Fibroblast of lung (primary cell): ENCODE data around the gene TCHP. TPM values are rescaled to one million over a fixed set of nuclear protein-coding genes. Genes with fewer than 3 reads are reported as not detected.

Experiments
- DNase-seq, 2 donors: peaks; one replicate each; pipeline versions ENCODE4 v3.0.0 to v3.0.0-alpha.2; 2010; ENCODE audit warnings: low read depth in 2 of 2
- H2AFZ ChIP-seq: 2 replicates; pipeline ENCODE4 v1.5.1; 2012; ENCODE audit warnings: low read length, control low read depth, inconsistent platforms
- H3K27ac ChIP-seq: 2 replicates; pipeline ENCODE4 v1.5.1; 2011; ENCODE audit warnings: low read length, control low read depth; ENCODE audit not compliant: insufficient read depth
- H3K27me3 ChIP-seq: 2 replicates; pipeline ENCODE4 v1.5.1; 2011; ENCODE audit warnings: mild to moderate bottlenecking, low read length; ENCODE audit not compliant: control insufficient read depth, insufficient read depth
- H3K36me3 ChIP-seq: 2 replicates; pipeline ENCODE4 v1.5.1; 2011; ENCODE audit warnings: low read length; ENCODE audit not compliant: control insufficient read depth, insufficient read depth
- H3K4me1 ChIP-seq: 2 replicates; pipeline ENCODE4 v1.5.1; 2011; ENCODE audit warnings: low read length; ENCODE audit not compliant: control insufficient read depth, insufficient read depth; ENCODE audit errors: extremely low read depth
- H3K4me2 ChIP-seq: 2 replicates; pipeline ENCODE4 v1.5.1; 2011; ENCODE audit warnings: low read length, control low read depth; ENCODE audit not compliant: insufficient read depth; ENCODE audit errors: extremely low read depth
- H3K4me3 ChIP-seq, 4 experiments: fragments of 200-600 bp in 1 of 4; sonication (generic) in 1 of 4; replicated peaks in 1 of 4; 2 replicates each; pipeline ENCODE4 v1.5.1; 2011 to 2016; ENCODE audit warnings: low read length in 4 of 4, low read depth in 3 of 4, mild to moderate bottlenecking in 3 of 4, control low read depth in 2 of 4, inconsistent platforms in 1 of 4, mixed read lengths in 1 of 4; ENCODE audit not compliant: insufficient read depth in 1 of 4; ENCODE audit errors: control extremely low read depth in 1 of 4
- H3K79me2 ChIP-seq: 2 replicates; pipeline ENCODE4 v1.5.1; 2012; ENCODE audit warnings: mild to moderate bottlenecking, low read length, inconsistent platforms; ENCODE audit not compliant: control insufficient read depth, insufficient read depth
- H3K9ac ChIP-seq: 2 replicates; pipeline ENCODE4 v1.5.1; 2011; ENCODE audit warnings: mild to moderate bottlenecking, low read length, control low read depth; ENCODE audit not compliant: insufficient read depth
- H3K9me3 ChIP-seq: 2 replicates; pipeline ENCODE4 v1.5.1; 2012; ENCODE audit warnings: low read depth, low read length; ENCODE audit not compliant: control insufficient read depth, insufficient read depth
- H4K20me1 ChIP-seq: 2 replicates; pipeline ENCODE4 v1.5.1; 2011; ENCODE audit warnings: low read length; ENCODE audit not compliant: control insufficient read depth, insufficient read depth; ENCODE audit errors: extremely low read depth
- CTCF ChIP-seq, 2 donors: IDR thresholded peaks in 1 of 2; conservative IDR thresholded peaks in 1 of 2; 1 replicate in 1 of 2; 2 replicates in 1 of 2; pipeline ENCODE4 v1.5.1; 2011 to 2012; ENCODE audit warnings: low read length in 2 of 2, control low read depth in 1 of 2, inconsistent platforms in 1 of 2, low read depth in 1 of 2, mild to moderate bottlenecking in 1 of 2
- EZH2 ChIP-seq: IDR thresholded peaks from 2 replicates; pipeline ENCODE4 v1.5.1; 2012; ENCODE audit warnings: low read length, control low read depth, mild to moderate bottlenecking; ENCODE audit errors: missing control alignments
- polyA plus RNA-seq, 2 donors: library from polyadenylated mRNA; depleted of rRNA in 1 of 2; stranded (reverse) in 1 of 2; unstranded in 1 of 2; fragments of >200 nt; gene quantifications; 2 replicates each; pipeline ENCODE4 v1.2.1, GENCODE V29; 2011 to 2012; ENCODE audit warnings: missing spikeins in 1 of 2
- total RNA-seq: library from RNA; depleted of rRNA; stranded (reverse); fragments of >200 nt; gene quantifications from 2 replicates; pipeline ENCODE4 v1.2.1, GENCODE V29; 2014

TCHP gene
- total and polyA plus RNA-seq, 2 donors (not counting 1 experiment from before 2014, with no cell fraction given) = 9.4 to 10.3 TPM

DNA sequence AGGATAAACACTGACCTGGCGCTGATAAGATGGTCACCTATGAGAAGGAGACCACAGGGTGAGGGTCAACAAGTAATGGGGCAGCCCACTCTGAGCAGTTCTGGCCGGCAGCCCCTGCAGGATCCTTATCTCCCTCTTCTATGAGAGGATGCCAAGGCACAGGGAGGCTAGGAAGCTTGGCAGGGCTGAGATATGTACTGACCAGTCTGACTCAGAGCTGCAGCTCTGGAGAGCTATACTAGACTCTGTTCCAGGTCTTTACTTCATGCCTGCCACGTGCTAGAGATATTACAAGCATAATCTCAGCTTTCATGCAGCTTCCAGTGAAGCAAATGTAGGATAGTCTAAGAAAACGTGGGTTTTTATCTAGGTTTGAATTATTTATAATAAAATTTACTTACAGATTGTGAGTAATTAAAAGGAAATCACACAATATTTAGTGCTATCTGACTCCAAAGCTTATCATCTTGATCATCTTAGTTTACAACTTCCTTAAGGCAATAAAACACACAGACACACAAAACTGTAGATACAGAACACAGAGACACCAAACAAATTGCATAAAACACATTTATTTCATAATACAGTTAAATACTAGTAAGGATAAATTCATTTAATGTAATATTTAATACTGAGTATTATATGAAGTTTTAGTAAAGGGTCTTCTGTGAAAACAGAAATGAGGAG is 63.8 kb downstream of the TCHP start:
- no peak overlapping the region for H3K9ac ChIP-seq
- peaks cover 9% of the 10 kb centered on the region for H3K36me3 ChIP-seq
- no peak overlapping the region for H3K27ac ChIP-seq
- H3K4me1 ChIP-seq = peaks cover 2% of the 10 kb centered on the region
- no peak overlapping the region for H2AFZ ChIP-seq
- H4K20me1 ChIP-seq = no peaks in the 10 kb centered on the region
- H3K4me2 ChIP-seq = no peak overlapping the region
- no peak for TF ChIP-seq CTCF (conservative IDR thresholded peaks at IDR 0.05 in 1 of 2, IDR thresholded peaks at IDR 0.05 in 1 of 2; ENCODE audit: low read depth in 1 of 2, low read length in 2 of 2)
- no peak for TF ChIP-seq EZH2
- H3K4me3 ChIP-seq = no peak overlapping the region
- H3K27me3 ChIP-seq = no peaks in the 10 kb centered on the region
- no peaks in the 10 kb centered on the region for H3K79me2 ChIP-seq
- H3K9me3 ChIP-seq = no peaks in the 10 kb centered on the region
- DNase-seq = peak; percentile 60 to 84

DNA sequence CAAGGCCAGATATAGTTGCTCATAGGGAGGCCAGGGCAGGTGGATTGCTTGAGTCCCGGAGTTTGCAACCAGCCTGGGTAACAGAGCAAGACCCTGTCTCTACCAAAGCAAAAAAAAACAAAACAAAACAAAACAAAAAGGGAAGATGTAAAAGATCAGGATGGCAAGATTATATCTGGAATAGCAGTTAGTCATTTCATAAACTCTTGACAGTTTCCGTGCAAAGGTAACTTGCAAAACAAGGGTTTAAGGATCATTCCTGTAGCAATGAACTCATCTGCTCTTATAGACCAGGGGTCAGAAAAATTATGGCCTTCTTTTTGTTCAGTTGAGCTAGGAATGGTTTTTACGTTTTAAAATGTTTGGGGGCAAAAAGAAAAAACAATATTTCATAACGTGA is 66.5 kb downstream of the TCHP start:
- Histone ChIP-seq H3K36me3 (peaks cover 7% of the 10 kb centered on the region), H4K20me1 (no peaks in the 10 kb centered on the region), H3K9ac (no peak overlapping the region), H3K4me1 (peaks cover 2% of the 10 kb centered on the region), H3K4me2 (no peak overlapping the region), H3K27ac (no peak overlapping the region), H2AFZ (no peak overlapping the region), H3K27me3 (no peaks in the 10 kb centered on the region), H3K9me3 (no peaks in the 10 kb centered on the region), H3K4me3 (no peak overlapping the region), H3K79me2 (no peaks in the 10 kb centered on the region)
- TF ChIP-seq CTCF (conservative IDR thresholded peaks at IDR 0.05 in 1 of 2, IDR thresholded peaks at IDR 0.05 in 1 of 2; ENCODE audit: low read depth in 1 of 2, low read length in 2 of 2) (no peak), EZH2 (no peak)
- DNase-seq = no peak

DNA sequence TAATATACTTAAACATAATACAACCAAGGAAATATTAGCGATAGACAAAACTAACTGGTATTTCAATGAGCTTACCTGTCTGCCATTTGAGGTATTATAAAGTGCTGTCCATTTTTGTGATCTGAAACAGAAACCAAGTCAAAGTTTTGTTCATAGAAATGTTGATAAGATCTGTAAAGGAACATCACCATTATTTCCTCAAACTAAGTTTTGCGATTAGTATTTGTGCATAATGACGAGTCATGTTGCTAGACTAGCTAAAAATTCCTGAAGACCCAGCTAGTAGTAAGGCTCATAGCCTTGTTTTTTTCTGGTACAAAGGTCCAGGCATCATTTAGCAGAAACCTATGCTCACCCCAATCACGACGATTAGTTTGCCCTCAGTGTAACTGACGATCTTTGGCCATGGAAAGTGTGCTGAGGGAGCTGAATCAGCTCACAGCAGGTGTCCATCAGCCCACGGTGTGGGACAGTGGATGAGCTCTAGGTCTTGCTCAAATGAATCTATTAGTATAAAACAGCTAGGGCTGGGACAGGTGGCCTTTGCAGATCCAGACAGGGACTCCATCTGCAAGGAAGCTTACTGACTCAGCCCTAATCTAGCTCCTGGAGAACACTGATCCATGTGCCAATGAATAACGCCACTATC is 67.4 kb downstream of the TCHP start:
- H3K4me2 ChIP-seq = no peak overlapping the region
- no peak overlapping the region for H3K9ac ChIP-seq
- peaks cover 2% of the 10 kb centered on the region for H3K4me1 ChIP-seq
- peaks cover 5% of the 10 kb centered on the region for H3K36me3 ChIP-seq
- H2AFZ ChIP-seq = no peak overlapping the region
- TF ChIP-seq CTCF (conservative IDR thresholded peaks at IDR 0.05 in 1 of 2, IDR thresholded peaks at IDR 0.05 in 1 of 2; ENCODE audit: low read depth in 1 of 2, low read length in 2 of 2) = no peak
- no peak for TF ChIP-seq EZH2
- no peaks in the 10 kb centered on the region for H4K20me1 ChIP-seq
- no peak overlapping the region for H3K27ac ChIP-seq
- H3K4me3 ChIP-seq = no peak overlapping the region
- H3K27me3 ChIP-seq = no peaks in the 10 kb centered on the region
- no peak for DNase-seq
- no peaks in the 10 kb centered on the region for H3K79me2 ChIP-seq
- no peaks in the 10 kb centered on the region for H3K9me3 ChIP-seq

Other genes with a start within 250 kb of the TCHP start
- gene FAM222A, start 186.4 kb upstream of the TCHP start, total RNA-seq = under 0.01 TPM in 1 of 2 replicates, not detected in the other
- 0.05 and 0.18 TPM in 2 replicates for gene FAM222A, start 186.4 kb upstream of the TCHP start, polyA plus RNA-seq
- 0.51 and 0.66 TPM in 2 replicates for gene TRPV4, start 66.9 kb upstream of the TCHP start, total RNA-seq
- 0.83 and 1.5 TPM in 2 replicates for gene TRPV4, start 66.9 kb upstream of the TCHP start, polyA plus RNA-seq
- gene GLTP, start 19.7 kb upstream of the TCHP start, total RNA-seq = 37.8 and 51.2 TPM in 2 replicates
- 67.9 and 76.5 TPM in 2 replicates for gene GLTP, start 19.7 kb upstream of the TCHP start, polyA plus RNA-seq
- gene GIT2, start 96.1 kb downstream of the TCHP start, total RNA-seq = 30.3 and 47.9 TPM in 2 replicates
- 53.5 and 54.3 TPM in 2 replicates for gene GIT2, start 96.1 kb downstream of the TCHP start, polyA plus RNA-seq
- 82.4 and 168 TPM in 2 replicates for gene ANKRD13A, start 99.2 kb downstream of the TCHP start, total RNA-seq
- 246 and 340 TPM in 2 replicates for gene ANKRD13A, start 99.2 kb downstream of the TCHP start, polyA plus RNA-seq
- 17.2 and 20.8 TPM in 2 replicates for gene C12orf76, start 148.2 kb downstream of the TCHP start, total RNA-seq
- 5.5 and 8.5 TPM in 2 replicates for gene C12orf76, start 148.2 kb downstream of the TCHP start, polyA plus RNA-seq
- gene IFT81, start 224.1 kb downstream of the TCHP start, total RNA-seq = 23.6 and 33.1 TPM in 2 replicates
- gene IFT81, start 224.1 kb downstream of the TCHP start, polyA plus RNA-seq = 13.1 and 17.7 TPM in 2 replicates